Left colon (tissue), 2 donors: ENCODE data around the gene ARVCF. TPM values are rescaled to one million over a fixed set of nuclear protein-coding genes. Genes with fewer than 3 reads are reported as not detected.

Experiments used
- ATAC-seq: fragments of 200-7000 bp; cut with Tn5 transposase; one replicate; pipeline ENCODE4 v1.9.1; 2020; ENCODE audit warnings: mild to moderate bottlenecking, moderate library complexity
- DNase-seq, 2 donors: peaks; one replicate each; pipeline ENCODE4 v3.0.0-alpha.2; 2020
- intact Hi-C, 2 donors: fragments of 100-400 bp; cut with DNase I in 1 of 2; cut with micrococcal nuclease in 1 of 2; formaldehyde crosslinking; loops; one replicate each; pipeline versions ENCODE4 v1.11.2 to v1.14.0; 2022; cut with DNase I, micrococcal nuclease
- total RNA-seq, 2 donors: library from RNA; stranded (reverse); fragmentation: NEBNext Ultra II Directional; extraction: Animal tissue kit (Norgen Biotek cat#: 25700); gene quantifications; one replicate each; pipeline ENCODE4 v1.2.1, GENCODE V29; 2021
- donor health status: DM: no; HTN: no; CAD: no.
- donor health status: DM: yes; HTN: yes; CAD: no.

ARVCF gene
- total RNA-seq, 2 donors from 2014 or later = 12.2 to 13.0 TPM

GRCh38 chr22:20022231-20022977, 5.8 kb upstream of the ARVCF start:
- DNase-seq (peak; percentile 4 to 24), ATAC-seq (peak; percentile 1)
- intact Hi-C loops = no loop called here

GRCh38 chr22:20021196-20022181, 4.9 kb upstream of the ARVCF start:
- DNase-seq (peak; percentile 50 to 57), ATAC-seq (peak; percentile 33)
- intact Hi-C loops = no loop called here

GRCh38 chr22:20020533-20021195, 4.0 kb upstream of the ARVCF start, which contains the start of gene TANGO2:
Gene TANGO2, plus strand, starts transcription at chr22:20021110. Its CDS starts 15,689 bp downstream, at chr22:20036799.
- intact Hi-C loops = no loop called here
- ATAC-seq = peak; percentile 85
- peak; percentile 85 to 94 for DNase-seq

DNA sequence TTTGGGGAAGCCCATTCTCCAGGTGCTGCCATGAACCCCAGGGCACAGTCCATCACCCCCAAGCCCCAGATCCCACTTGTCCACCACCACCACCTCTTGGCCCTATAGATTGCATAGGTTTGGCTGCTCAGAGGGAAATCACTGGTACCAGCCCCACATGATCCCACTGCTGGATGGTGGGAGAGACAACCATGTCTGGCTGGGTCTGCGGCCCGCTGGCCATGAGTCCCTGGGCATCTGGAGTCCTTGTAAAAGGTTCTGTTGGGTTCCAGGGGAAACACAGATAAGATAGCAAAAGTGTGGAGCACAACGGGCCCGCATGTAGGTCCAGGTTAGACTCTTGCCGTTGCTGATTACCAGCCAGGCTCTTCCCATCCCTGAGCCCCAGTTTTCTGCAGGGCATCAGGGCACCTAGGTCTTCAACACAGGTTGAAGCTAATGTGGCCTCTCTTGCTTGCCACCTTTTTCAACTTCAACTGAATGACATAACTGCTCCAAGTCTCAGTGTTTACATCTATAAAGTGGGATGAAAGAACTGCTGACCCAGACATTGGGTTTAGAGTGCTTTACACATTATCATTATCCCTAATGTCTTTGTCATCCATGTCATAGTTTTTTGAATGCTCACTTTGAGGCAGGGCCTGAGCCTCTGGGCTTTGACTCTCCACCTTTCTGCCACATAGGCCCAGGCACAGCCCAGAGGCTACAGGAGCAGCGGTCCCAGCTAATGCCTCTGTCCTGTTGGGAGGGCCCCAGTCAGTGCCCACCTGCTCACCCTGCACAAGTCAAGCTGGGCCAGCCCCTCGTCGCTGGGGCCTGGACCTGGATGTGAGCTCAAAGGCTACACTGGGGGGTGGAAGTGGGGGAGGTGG, 3.3 kb upstream of the ARVCF start:
- no peak for ATAC-seq
- no peak for DNase-seq
- intact Hi-C loops = loop anchor here in 1 of 2 donors (10.0 kb wide), 1 partner anchor 55 kb away; no protein-coding TSS in a partner anchor

DNA sequence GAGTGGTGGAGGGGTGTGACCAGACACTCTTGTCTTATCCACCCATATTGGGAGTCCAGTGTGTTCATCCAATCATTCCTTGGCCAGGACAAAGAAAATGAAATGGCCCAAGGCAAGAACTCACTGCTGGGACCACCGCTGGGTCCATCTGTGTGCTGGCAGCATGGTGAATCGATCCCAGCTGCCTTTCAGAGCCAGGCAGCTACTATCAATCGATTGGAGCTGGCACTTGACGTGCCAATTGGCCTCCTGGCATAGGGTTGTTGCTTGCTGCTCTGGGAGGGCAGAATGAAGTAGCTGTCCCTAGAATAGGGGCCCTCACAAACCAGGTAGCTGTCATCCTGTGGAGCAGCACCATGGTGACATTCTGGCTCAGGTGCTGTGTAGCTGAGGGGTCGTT, 1.4 kb upstream of the ARVCF start:
- intact Hi-C loops = loop anchor here in 1 of 2 donors (10.0 kb wide), 1 partner anchor 53 kb away; no protein-coding TSS in a partner anchor
- no peak for ATAC-seq
- DNase-seq = no peak

- DNase-seq = no peak
- ATAC-seq = no peak
- intact Hi-C loops = loop anchor here in 1 of 2 donors (10.0 kb wide), 1 partner anchor 53 kb away; no protein-coding TSS in a partner anchor
These were observed 967 bp upstream of the ARVCF start for GRCh38 chr22:20017622-20017958.

DNA sequence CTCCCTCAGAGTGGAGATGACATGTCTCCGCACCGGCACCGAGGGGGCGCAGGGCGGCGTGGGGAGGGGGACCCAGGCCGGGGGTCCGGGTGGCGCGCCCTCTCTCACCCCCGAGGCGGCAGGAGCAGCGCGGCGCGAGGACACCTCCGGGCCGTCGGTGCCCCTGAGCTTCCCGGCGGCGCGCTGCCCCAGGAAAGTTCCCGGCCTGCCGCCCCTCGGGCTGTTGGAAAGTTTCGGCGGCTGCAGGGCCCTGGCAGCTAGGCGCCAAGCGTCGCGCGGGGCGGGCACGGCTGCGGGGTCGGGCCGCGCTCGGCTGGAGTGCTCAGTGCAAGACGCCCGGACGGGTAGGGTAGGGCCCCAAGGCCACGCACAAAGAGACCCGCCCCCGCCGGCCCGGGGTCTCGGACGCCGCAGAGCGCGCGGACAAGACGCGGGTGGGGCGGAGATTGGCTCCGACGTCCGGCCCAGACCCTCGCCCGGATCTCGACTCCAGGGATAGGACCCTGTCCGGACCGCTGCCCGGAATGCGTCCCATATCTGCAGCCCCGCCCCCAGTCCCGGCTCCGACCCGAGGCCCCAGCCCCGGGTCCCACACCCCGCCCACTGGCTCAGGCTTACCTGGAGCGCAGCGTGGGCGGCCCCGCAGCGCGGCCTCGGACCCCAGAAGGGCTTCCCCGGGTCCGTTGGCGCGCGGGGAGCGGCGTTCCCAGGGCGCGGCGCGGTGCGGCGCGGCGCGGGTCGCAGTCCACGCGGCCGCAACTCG, 471 bp downstream of the ARVCF start:
- DNase-seq (peak in 1 of 2 donors; percentile 57), ATAC-seq (no peak)
- intact Hi-C loops = loop anchor here in 1 of 2 donors (10.0 kb wide), 1 partner anchor 51 kb away; no protein-coding TSS in a partner anchor

GRCh38 chr22:20015187-20015625, 1.4 kb downstream of the ARVCF start:
- DNase-seq = no peak
- ATAC-seq = no peak
- intact Hi-C loops = loop anchor here in 1 of 2 donors (10.0 kb wide), 1 partner anchor 50 kb away; no protein-coding TSS in a partner anchor

DNA sequence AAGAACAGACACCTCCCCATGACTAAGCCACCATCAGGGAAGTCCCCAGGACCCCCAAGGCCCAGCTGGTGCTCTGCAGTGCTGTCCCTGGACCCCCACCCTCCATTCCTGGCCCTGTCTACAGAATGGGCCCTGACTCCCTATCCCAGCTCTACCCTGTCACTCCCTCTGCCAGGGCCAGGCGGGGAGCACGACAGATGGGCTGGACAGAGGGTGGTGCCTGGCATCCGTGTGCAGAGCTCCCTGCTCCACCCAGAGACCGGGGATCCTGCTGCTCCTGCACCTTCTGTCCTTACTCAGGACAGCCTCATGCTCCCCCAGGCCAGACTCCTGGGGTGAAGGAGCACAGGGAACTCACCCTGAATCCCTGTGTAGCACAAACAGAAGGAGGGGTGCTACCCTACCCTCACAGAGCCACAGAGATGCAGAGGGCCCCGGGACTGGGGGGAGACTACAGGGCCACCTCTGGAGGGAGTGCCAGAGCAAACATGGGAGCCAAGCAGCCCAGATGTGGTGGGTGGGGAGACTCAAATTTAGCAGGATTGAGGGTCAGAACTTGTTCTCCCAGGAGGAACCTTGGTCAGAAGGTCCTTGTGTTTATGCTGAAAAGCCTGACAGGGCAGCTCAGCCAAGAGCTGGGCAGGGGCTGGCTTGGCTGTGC, 2.0 kb downstream of the ARVCF start:
- intact Hi-C loops = loop anchor here in 1 of 2 donors (10.0 kb wide), 1 partner anchor 50 kb away; no protein-coding TSS in a partner anchor
- peak; percentile 64 for ATAC-seq
- peak; percentile 44 to 45 for DNase-seq

DNA sequence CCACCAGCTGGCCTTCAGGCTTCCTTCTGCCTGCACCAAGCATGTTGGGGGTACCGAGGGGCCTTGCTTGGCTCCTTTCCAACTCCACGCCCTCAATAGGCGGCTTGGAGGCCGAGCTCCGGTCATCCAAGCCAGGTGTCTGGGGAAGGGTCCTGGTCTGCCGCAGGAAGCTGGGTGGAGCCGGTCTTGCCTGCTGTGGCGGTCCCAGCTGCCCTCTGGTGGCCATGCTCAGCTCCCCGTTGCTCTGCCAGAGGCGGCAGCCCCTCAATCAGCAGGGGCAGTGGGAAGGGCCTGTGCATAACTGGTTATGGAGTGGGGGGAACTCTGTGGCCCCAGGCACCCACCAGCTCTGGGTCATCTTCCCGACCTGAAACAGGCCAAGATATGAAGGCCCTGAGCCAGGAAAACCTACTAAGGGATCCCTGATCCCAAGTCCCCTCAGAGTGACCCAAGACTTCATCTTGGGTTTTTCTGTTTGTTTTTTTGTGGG, 3.2 kb downstream of the ARVCF start:
- intact Hi-C loops = loop anchor here in 1 of 2 donors (10.0 kb wide), 1 partner anchor 49 kb away; no protein-coding TSS in a partner anchor
- DNase-seq = peak; percentile 44 to 60
- no peak for ATAC-seq

- intact Hi-C loops = loop anchor here in 1 of 2 donors (10.0 kb wide), 1 partner anchor 48 kb away; no protein-coding TSS in a partner anchor
- ATAC-seq = no peak
- no peak for DNase-seq
These were observed 3.8 kb downstream of the ARVCF start for GRCh38 chr22:20012741-20013331.

GRCh38 chr22:20011993-20012740, 4.5 kb downstream of the ARVCF start:
- DNase-seq (no peak), ATAC-seq (no peak)
- intact Hi-C loops = loop anchor here in 1 of 2 donors (10.0 kb wide), 1 partner anchor 47 kb away; no protein-coding TSS in a partner anchor

GRCh38 chr22:20011123-20011992, 5.3 kb downstream of the ARVCF start:
- no peak for DNase-seq
- intact Hi-C loops = loop anchor here in 1 of 2 donors (10.0 kb wide), 1 partner anchor 47 kb away; no protein-coding TSS in a partner anchor
- no peak for ATAC-seq
